H1 (cell line): ENCODE measurements around the gene ARHGEF3. TPM values are rescaled to one million over a fixed set of nuclear protein-coding genes. Genes with fewer than 3 reads are reported as not detected.

ENCODE experiments used
- CEBPB ChIP-seq: IDR thresholded peaks from 2 replicates; pipeline ENCODE4 v1.6.1; 2012; ENCODE audit warnings: low read depth, low read length
- CHD1 ChIP-seq: IDR thresholded peaks from 2 replicates; pipeline ENCODE4 v1.6.1; 2012; ENCODE audit warnings: low read depth, low read length, improper control_type of control experiment
- EGR1 ChIP-seq: IDR thresholded peaks from 2 replicates; pipeline ENCODE4 v1.6.1; 2011; ENCODE audit warnings: low read depth, low read length, borderline replicate concordance
- FOSL1 ChIP-seq: IDR thresholded peaks from 2 replicates; pipeline ENCODE4 v1.6.1; 2011; ENCODE audit warnings: mild to moderate bottlenecking, low read depth, low read length, moderate library complexity; ENCODE audit not compliant: insufficient read depth
- NANOG ChIP-seq: IDR thresholded peaks from 2 replicates; pipeline ENCODE4 v1.6.1; 2011; ENCODE audit warnings: low read length, low read depth, mild to moderate bottlenecking, inconsistent platforms; ENCODE audit not compliant: insufficient read depth, poor library complexity, severe bottlenecking
- NRF1 ChIP-seq: IDR thresholded peaks from 2 replicates; pipeline ENCODE4 v1.6.1; 2011; ENCODE audit warnings: mild to moderate bottlenecking, low read depth, low read length, improper control_type of control experiment
- RBBP5 ChIP-seq: IDR thresholded peaks from 2 replicates; pipeline ENCODE4 v1.7.1; 2012; ENCODE audit warnings: low read depth, mild to moderate bottlenecking, inconsistent platforms, low read length, moderate library complexity, borderline replicate concordance
- polyA plus RNA-seq, 7 experiments: library from polyadenylated mRNA; depleted of rRNA in 3 of 7; stranded (reverse) in 5 of 7; unstranded in 2 of 7; fragments of >200 nt in 5 of 7; fragments of 200-250 nt in 2 of 7; gene quantifications; 1 replicate in 5 of 7; 2 replicates in 1 of 7; 4 replicates in 1 of 7; pipeline versions ENCODE4 v1.2.1 to v1.2.3, GENCODE V29; 2011 to 2013; ENCODE audit warnings: missing spikeins in 2 of 7, mixed read lengths in 2 of 7
- total RNA-seq: library from RNA; stranded (reverse); fragmentation: NEBNext Ultra II Directional; extraction: Animal tissue kit (Norgen Biotek cat#: 25700); gene quantifications from 2 replicates; pipeline ENCODE4 v1.2.1, GENCODE V29; 2021
- TF ChIP-seq, protein P1 (sequence below): fragments of 300-600 bp; sonication (generic); IDR thresholded peaks from 2 replicates; pipeline ENCODE4 v1.7.1; 2012; ENCODE audit warnings: low read length, moderate library complexity, mild to moderate bottlenecking, inconsistent platforms; ENCODE audit not compliant: insufficient replicate concordance

ARHGEF3 gene
- total and polyA plus RNA-seq, 2 of the 8 experiments (the other 6 are each of a cell fraction or from before 2014, with no cell fraction given) = 2.8 to 6.0 TPM

DNA sequence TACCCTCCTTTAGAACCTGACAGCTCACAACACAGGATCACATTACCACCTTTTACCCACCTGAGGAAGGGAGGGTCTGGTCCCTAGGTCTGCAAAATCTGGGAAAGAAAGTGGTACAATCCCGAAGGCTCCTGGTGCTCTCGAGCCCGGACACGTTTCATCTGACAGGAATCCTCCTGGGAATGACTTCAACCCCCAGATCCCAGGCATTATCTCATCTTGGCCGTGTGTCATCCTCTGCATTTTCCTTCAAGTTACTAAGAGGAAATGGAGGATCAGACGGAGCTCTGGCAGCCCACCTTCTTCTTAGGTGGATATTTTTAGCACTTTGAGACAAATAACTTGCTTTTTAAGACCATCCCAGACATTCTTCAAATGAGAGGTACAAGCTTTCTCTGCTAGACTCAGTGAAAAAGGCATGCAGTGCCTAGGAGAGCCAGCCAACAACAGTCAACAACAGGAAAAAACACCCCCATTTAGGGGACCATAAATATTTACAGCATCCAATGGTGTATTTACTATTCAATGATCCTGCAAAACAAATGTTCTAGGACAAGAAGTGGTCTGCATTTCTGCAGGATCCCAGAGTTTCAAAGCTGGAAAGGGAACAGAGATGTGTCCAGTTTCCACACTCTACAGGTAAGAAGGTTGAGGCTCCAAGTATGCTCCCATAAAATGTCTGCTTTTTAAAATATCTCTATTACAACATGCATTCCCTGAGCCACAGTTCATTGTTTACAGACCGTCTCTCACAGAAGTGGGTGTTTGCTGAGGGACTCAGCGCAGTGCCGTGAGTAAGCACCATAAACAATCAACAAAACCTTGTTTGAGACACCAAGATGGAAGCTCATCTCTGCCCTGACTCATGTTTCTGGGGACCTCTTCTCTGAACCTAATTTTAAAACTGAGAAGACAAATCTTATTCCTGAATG lies 38.3 kb upstream of the ARHGEF3 start (continued):
- TF ChIP-seq RBBP5 (no peak), NRF1 (no peak), CHD1 (no peak), CEBPB (no peak), NANOG (no peak), EGR1 (no peak), FOSL1 (no peak)
- TF ChIP-seq, protein P1, sequence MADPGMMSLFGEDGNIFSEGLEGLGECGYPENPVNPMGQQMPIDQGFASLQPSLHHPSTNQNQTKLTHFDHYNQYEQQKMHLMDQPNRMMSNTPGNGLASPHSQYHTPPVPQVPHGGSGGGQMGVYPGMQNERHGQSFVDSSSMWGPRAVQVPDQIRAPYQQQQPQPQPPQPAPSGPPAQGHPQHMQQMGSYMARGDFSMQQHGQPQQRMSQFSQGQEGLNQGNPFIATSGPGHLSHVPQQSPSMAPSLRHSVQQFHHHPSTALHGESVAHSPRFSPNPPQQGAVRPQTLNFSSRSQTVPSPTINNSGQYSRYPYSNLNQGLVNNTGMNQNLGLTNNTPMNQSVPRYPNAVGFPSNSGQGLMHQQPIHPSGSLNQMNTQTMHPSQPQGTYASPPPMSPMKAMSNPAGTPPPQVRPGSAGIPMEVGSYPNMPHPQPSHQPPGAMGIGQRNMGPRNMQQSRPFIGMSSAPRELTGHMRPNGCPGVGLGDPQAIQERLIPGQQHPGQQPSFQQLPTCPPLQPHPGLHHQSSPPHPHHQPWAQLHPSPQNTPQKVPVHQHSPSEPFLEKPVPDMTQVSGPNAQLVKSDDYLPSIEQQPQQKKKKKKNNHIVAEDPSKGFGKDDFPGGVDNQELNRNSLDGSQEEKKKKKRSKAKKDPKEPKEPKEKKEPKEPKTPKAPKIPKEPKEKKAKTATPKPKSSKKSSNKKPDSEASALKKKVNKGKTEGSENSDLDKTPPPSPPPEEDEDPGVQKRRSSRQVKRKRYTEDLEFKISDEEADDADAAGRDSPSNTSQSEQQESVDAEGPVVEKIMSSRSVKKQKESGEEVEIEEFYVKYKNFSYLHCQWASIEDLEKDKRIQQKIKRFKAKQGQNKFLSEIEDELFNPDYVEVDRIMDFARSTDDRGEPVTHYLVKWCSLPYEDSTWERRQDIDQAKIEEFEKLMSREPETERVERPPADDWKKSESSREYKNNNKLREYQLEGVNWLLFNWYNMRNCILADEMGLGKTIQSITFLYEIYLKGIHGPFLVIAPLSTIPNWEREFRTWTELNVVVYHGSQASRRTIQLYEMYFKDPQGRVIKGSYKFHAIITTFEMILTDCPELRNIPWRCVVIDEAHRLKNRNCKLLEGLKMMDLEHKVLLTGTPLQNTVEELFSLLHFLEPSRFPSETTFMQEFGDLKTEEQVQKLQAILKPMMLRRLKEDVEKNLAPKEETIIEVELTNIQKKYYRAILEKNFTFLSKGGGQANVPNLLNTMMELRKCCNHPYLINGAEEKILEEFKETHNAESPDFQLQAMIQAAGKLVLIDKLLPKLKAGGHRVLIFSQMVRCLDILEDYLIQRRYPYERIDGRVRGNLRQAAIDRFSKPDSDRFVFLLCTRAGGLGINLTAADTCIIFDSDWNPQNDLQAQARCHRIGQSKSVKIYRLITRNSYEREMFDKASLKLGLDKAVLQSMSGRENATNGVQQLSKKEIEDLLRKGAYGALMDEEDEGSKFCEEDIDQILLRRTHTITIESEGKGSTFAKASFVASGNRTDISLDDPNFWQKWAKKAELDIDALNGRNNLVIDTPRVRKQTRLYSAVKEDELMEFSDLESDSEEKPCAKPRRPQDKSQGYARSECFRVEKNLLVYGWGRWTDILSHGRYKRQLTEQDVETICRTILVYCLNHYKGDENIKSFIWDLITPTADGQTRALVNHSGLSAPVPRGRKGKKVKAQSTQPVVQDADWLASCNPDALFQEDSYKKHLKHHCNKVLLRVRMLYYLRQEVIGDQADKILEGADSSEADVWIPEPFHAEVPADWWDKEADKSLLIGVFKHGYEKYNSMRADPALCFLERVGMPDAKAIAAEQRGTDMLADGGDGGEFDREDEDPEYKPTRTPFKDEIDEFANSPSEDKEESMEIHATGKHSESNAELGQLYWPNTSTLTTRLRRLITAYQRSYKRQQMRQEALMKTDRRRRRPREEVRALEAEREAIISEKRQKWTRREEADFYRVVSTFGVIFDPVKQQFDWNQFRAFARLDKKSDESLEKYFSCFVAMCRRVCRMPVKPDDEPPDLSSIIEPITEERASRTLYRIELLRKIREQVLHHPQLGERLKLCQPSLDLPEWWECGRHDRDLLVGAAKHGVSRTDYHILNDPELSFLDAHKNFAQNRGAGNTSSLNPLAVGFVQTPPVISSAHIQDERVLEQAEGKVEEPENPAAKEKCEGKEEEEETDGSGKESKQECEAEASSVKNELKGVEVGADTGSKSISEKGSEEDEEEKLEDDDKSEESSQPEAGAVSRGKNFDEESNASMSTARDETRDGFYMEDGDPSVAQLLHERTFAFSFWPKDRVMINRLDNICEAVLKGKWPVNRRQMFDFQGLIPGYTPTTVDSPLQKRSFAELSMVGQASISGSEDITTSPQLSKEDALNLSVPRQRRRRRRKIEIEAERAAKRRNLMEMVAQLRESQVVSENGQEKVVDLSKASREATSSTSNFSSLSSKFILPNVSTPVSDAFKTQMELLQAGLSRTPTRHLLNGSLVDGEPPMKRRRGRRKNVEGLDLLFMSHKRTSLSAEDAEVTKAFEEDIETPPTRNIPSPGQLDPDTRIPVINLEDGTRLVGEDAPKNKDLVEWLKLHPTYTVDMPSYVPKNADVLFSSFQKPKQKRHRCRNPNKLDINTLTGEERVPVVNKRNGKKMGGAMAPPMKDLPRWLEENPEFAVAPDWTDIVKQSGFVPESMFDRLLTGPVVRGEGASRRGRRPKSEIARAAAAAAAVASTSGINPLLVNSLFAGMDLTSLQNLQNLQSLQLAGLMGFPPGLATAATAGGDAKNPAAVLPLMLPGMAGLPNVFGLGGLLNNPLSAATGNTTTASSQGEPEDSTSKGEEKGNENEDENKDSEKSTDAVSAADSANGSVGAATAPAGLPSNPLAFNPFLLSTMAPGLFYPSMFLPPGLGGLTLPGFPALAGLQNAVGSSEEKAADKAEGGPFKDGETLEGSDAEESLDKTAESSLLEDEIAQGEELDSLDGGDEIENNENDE = no peak
- TF ChIP-seq, all 59 proteins: peak for 0
